ENCODE data around the gene MRPS12.

MRPS12 gene

GRCh38 chr19:38907670-38908069 is 23.1 kb upstream of the MRPS12 start:
- no peak for DNase-seq
- in situ Hi-C loops (cut with MboI; ENCODE audit: low pct_unique_long_range_greater_than_20kb, low sequenced_read_pairs) = no loop called here

GRCh38 chr19:38908911-38909310 is 21.8 kb upstream of the MRPS12 start:
- in situ Hi-C loops (cut with MboI; ENCODE audit: low pct_unique_long_range_greater_than_20kb, low sequenced_read_pairs) = no loop called here

GRCh38 chr19:38910488-38910887 is 20.3 kb upstream of the MRPS12 start:
- in situ Hi-C loops (cut with MboI; ENCODE audit: low pct_unique_long_range_greater_than_20kb, low sequenced_read_pairs) = no loop called here
- DNase-seq = no peak

More at GRCh38 chr19:38908911-38909310, 21.8 kb upstream of the MRPS12 start:
- DNase-seq = no peak

- no peak for DNase-seq
- in situ Hi-C loops (cut with MboI; ENCODE audit: low pct_unique_long_range_greater_than_20kb, low sequenced_read_pairs) = no loop called here
Measured at GRCh38 chr19:38911388-38912001, 19.2 kb upstream of the MRPS12 start.

- peak; percentile 58 for DNase-seq
- in situ Hi-C loops (cut with MboI; ENCODE audit: low pct_unique_long_range_greater_than_20kb, low sequenced_read_pairs) = no loop called here
Measured at GRCh38 chr19:38912600-38913514, 17.9 kb upstream of the MRPS12 start.

GRCh38 chr19:38913958-38914357 is 16.8 kb upstream of the MRPS12 start:
- in situ Hi-C loops (cut with MboI; ENCODE audit: low pct_unique_long_range_greater_than_20kb, low sequenced_read_pairs) = no loop called here
- DNase-seq = no peak

DNA sequence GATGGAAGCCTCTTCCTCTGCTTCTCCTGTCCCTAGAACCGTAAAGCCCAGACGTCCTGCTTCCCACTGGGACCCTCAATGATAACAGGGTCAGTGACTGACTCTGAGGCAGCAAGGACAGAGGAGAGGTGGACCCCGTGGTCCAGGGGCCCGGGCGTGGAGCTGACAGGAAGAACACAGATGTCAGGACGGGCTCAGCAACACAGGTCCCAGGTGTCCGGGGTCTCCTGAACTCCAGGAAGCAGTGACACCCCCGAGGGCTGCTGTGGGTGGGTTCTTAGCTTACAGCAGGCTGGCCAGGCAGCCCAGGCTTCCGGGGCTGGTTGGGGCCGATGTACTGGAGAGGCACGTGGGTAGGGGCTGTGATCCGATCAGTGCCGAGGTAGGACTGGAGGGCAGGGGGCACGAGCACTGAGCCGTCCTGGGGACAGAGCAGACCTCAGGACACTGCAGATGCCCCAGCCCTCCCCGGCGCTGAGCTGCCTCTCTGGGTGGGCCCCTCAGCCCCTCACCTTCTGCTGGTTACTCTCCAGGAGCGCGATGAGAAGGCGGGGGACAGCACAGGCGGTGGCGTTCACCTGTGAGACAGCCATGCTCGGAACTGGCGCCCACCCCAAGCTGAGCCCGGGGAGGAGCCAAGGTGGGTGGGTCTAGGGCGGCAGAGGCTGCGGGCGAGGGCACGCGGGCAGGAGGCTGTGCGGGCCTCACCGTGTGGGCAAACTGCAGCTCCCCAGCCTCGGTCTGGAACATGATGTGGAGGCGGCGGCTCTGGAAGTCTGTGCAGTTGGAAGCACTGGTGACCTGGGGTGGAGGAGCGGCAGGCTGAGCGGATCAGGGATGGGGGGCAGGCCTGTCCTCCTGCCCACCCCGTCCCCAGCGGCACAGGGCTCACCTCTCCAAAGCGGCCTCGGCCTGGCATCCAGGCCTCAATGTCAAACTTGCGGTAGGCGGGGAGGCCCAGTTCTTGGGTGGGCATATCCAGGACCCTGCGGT is 15.1 kb upstream of the MRPS12 start:
- in situ Hi-C loops (cut with MboI; ENCODE audit: low pct_unique_long_range_greater_than_20kb, low sequenced_read_pairs) = no loop called here
- no peak for DNase-seq

- in situ Hi-C loops (cut with MboI; ENCODE audit: low pct_unique_long_range_greater_than_20kb, low sequenced_read_pairs) = no loop called here
- DNase-seq = no peak
Measured at GRCh38 chr19:38917516-38917915, 13.2 kb upstream of the MRPS12 start.

GRCh38 chr19:38917921-38918491 is 12.7 kb upstream of the MRPS12 start:
- DNase-seq = no peak

DNA sequence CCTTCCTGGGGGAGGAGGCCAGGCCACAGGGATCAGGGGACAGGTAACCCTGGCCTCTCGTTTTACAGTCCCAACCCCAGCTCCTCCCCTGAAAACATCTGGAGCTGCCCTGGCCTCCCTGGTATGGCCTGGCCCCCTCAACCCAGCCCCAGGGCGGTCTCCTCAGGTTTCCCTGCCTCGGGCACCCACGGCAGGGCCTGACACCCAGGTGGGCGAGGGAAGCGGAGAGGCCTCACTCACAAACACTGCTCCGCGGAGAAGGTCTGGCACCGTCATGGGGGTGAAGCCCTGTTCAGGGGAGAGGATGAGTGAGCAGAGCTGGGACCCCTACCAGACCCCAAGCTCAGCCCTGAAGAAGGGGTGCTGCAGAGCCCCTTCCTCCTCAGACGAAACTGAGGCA is 12.2 kb upstream of the MRPS12 start:
- in situ Hi-C loops (cut with MboI; ENCODE audit: low pct_unique_long_range_greater_than_20kb, low sequenced_read_pairs) = no loop called here
- no peak for DNase-seq

More at GRCh38 chr19:38917921-38918491, 12.7 kb upstream of the MRPS12 start:
- in situ Hi-C loops (cut with MboI; ENCODE audit: low pct_unique_long_range_greater_than_20kb, low sequenced_read_pairs) = no loop called here

- in situ Hi-C loops (cut with MboI; ENCODE audit: low pct_unique_long_range_greater_than_20kb, low sequenced_read_pairs) = no loop called here
- DNase-seq = no peak
Measured at GRCh38 chr19:38919837-38920601, 10.7 kb upstream of the MRPS12 start.

DNA sequence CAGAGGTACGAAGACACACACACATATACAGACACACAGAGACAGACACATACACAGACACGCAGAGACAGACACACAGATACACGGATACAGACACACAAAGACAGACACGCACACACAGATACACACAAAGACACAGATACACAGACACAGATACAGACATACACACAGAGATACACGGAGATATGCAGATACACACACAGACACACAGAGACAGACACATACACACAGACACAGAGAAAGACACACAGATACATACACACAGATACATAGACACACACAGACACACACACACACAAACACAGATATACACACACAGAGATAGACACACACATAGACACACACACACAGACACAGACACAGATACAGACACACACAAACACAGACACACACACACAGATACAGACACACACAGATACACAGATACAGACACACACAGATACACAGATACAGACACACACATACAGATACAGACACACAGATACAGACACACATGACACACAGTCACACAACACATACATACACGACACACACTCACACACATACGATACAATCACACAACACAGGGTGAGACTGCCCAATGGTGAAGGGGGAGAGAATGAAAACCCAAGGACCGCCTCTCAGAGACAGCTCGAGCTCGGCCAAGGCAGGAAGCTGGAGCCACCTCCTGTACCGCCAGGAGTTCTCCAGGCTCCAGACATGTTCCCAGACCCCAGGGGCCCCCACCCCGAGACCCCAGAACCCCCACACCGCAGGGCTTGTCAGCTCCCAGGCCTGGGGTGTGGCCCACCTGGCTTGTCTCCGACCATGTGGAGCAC is 9.9 kb upstream of the MRPS12 start:
- no peak for DNase-seq
- in situ Hi-C loops (cut with MboI; ENCODE audit: low pct_unique_long_range_greater_than_20kb, low sequenced_read_pairs) = no loop called here

DNA sequence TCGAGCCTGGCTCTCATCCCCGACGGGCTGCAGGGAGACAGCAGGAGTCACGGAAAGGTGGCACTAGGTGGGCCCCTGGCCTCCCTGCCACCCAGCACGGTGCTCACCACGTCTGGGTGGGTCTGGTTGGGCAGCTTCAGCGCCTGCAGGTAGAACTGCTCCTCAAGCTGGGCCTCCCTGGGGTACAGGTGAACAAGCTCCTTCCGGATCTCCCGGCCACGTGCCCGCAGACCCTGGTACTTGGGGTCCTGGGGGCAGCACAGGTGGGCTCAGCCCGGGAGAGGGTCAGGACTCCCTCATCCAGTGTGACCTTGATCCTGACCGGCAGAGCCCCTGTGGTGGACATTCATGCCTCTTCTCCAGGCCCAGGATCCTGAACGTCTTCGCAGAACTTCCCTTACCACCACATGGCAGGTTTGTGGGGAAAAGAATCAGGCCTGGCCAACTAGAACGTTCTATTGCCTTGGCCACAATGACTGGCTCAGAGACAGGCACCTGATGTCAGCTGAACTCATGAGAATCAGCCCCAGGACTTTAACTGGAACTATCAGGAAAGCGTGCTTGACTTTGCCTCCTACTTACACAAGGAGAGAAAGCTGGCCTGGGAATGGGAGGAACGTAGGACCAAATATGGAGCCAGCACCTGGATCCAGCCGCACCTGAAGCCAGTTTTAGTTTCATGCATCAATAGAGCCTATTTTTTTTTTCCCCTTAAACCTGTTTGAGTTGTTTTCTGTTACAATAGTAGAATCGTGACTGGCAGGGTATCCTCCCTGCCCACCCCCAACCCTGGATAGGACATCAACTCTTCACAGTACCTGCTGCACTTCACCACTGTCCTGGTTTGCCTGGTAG is 9.1 kb upstream of the MRPS12 start:
- DNase-seq = no peak
- in situ Hi-C loops (cut with MboI; ENCODE audit: low pct_unique_long_range_greater_than_20kb, low sequenced_read_pairs) = no loop called here

DNA sequence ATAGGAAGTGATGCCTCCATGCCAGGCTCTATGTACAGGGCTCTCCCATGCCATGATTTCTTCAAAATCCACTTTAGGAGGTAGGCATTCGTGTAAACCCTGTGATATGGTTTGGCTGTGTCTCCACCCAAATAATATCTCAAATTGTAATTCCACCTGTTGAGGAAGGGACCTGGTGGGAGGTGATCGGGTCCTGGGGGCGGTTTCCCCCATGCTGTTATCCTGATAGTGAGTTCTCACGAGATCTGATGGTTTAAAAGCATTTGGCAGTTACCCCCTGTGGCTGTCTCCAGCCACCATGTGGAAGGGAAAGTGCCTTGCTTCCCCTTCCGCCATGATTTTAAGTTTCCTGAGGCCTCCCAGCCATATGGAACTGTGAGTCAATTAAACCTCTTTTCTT is 8.3 kb upstream of the MRPS12 start:
- DNase-seq = no peak
- in situ Hi-C loops (cut with MboI; ENCODE audit: low pct_unique_long_range_greater_than_20kb, low sequenced_read_pairs) = no loop called here

- no peak for DNase-seq
- in situ Hi-C loops (cut with MboI; ENCODE audit: low pct_unique_long_range_greater_than_20kb, low sequenced_read_pairs) = no loop called here
Measured at GRCh38 chr19:38924388-38924787, 6.4 kb upstream of the MRPS12 start.

DNA sequence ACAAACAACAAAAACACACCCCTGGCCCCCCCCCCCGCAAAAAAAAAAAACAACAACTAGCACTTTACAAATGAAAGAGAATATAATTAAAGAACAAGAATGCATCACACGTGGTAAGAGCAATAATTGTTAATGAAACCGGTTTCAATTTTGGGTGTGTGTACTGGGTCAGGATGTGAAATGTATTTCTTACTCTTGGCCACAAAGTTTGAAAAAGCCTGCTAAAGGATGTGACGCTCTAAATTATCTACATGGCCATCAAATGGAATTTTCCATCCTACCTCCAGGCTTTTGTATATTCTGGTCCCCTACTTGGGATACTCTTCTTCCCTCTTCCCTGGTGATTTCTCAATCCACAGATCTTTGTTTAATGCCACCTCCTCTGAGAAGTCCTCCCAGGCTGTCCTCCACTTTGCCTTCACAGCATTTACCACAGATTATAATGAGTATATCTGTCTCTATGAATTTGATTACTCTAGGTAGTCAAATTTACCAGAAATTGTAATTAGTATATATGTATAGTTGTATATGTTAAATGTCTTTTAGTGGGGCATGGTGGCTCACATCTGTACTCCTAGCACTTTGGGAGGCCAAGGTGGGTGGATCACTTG is 2.2 kb upstream of the MRPS12 start:
- in situ Hi-C loops (cut with MboI; ENCODE audit: low pct_unique_long_range_greater_than_20kb, low sequenced_read_pairs) = no loop called here
- no peak for DNase-seq

Data from KBM-7 (cell line).